HL-60 (cell line): ENCODE results near the gene CORO1C.

Experiments
- CTCF ChIP-seq: IDR thresholded peaks from one replicate; pipeline ENCODE4 v1.5.1; 2011; ENCODE audit warnings: low read length, control low read depth, inconsistent platforms; ENCODE audit not compliant: insufficient read depth
- POLR2AphosphoS5 ChIP-seq: IDR thresholded peaks from 2 replicates; pipeline ENCODE4 v1.6.1; 2012; ENCODE audit warnings: low read depth
- REST ChIP-seq: IDR thresholded peaks from 2 replicates; pipeline ENCODE4 v1.6.1; 2012; ENCODE audit warnings: low read depth; ENCODE audit not compliant: insufficient replicate concordance

GRCh38 chr12:108717243-108717642 lies 14.1 kb downstream of the CORO1C start:
- TF ChIP-seq REST (no peak), POLR2AphosphoS5 (no peak), CTCF (no peak)
